Measurements from ENCODE around the gene ASIC5.
"Not testable (repeated sequence)": the region's sequence is repeated elsewhere in the genome, so short reads cannot be mapped to it uniquely, and the experiment has no call there.

ASIC5 gene

DNA sequence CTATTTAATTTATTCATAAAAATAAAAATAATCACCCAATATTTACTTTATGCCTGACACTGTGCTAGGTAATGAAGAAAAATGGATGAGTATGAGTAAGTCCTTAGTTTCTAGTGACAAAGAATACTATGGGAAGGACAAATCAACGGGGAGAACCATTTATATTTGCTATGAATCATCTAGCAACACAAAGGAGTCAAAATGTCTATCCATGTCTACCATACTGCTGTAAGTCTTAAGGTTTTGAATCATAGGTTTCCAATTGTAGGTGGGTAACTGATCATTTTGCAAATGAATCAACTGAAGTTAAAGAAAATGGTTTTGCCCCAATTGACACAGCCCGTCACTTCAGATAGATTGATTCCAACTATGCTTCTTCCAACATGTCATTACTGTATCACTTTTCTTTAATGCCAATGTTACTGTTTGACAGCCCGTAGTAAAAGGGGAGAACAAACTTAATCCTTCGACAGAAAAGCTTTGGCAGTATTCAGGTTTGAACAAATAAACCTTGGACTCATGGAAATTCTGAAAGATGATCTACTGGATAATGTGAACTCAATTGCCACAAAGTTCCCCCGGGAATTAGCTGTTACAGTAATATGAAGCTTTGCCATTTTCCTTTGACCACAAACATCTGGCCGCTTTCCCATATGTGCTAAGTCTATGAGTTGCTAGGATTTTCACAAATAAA is 40.6 kb upstream of the ASIC5 start:
- TF ChIP-seq, protein P1, sequence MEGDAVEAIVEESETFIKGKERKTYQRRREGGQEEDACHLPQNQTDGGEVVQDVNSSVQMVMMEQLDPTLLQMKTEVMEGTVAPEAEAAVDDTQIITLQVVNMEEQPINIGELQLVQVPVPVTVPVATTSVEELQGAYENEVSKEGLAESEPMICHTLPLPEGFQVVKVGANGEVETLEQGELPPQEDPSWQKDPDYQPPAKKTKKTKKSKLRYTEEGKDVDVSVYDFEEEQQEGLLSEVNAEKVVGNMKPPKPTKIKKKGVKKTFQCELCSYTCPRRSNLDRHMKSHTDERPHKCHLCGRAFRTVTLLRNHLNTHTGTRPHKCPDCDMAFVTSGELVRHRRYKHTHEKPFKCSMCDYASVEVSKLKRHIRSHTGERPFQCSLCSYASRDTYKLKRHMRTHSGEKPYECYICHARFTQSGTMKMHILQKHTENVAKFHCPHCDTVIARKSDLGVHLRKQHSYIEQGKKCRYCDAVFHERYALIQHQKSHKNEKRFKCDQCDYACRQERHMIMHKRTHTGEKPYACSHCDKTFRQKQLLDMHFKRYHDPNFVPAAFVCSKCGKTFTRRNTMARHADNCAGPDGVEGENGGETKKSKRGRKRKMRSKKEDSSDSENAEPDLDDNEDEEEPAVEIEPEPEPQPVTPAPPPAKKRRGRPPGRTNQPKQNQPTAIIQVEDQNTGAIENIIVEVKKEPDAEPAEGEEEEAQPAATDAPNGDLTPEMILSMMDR (IDR thresholded peaks at IDR 0.05), result no peak
- no peak for TF ChIP-seq ZFX (IDR thresholded peaks at IDR 0.05; ENCODE audit: borderline replicate concordance)
- H3K27ac ChIP-seq, result no peak overlapping the region

DNA sequence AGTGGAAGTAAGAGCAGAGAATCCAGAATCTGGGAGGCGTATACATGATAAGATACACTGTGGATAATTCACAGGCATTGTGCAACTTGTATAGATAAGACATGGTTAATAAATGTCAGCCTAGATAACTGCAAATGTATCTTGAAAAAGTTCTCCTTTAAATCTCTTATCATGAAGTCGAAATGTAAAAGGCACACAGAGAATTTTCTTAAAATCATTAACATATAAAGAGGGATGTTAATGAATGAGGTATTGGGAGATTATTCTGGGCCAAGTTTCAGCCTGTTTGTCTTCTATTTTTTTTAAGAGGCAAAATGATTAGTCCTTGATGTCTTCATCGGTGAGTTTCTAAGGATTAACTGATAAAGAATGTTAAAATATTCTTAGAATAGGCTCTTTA is 38.3 kb upstream of the ASIC5 start:
- no peak overlapping the region for H3K27ac ChIP-seq
- TF ChIP-seq, protein P1 (IDR thresholded peaks at IDR 0.05), result no peak
- TF ChIP-seq ZFX (IDR thresholded peaks at IDR 0.05; ENCODE audit: borderline replicate concordance), result no peak

DNA sequence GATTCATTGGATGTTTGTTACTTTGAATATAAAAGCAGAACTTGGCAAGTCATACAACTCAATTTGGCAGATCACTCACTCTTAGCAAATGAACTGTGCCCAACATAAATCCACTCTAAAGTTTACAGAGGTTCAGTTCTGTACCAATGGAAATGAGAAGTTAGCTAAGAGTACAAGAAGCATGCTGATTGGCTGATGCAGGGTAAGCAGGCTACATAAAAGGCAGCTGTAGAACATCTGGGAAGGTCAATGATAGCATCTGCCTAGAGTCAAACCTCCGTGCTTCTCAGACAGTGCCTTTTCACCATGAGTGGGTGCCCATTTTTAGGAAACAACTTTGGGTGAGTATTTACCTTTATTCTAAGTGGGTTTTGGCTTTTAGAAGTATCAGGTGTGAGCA is 37.4 kb upstream of the ASIC5 start, which contains the start of gene TDO2:
Gene TDO2 (plus strand): TSS at position 244 of the 400 bp plus-strand sequence. CDS start 63 bp downstream, at position 307.
- TF ChIP-seq ZFX (IDR thresholded peaks at IDR 0.05; ENCODE audit: borderline replicate concordance), result no peak
- TF ChIP-seq, protein P1 (IDR thresholded peaks at IDR 0.05), result no peak
- H3K27ac ChIP-seq, result no peak within 1 kb of the TSS

DNA sequence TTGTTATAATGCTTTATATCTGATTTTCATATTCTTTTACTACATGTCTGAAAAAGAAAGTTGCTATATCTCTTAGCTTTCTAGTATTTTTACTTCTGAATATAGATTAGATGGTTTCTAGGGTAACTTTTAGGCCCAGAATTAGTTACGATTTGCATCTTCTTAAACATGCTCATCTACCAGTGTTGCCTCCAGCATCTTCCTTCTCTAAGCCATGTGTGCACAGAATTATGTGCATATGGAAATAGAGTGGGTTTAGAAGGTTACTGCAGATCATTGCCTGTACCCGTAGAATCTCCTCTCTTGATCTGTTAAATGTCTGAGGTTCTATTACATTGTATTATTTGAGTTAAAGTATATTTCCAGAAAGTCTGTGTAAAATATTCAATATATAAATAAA is 34.9 kb upstream of the ASIC5 start:
- no peak for TF ChIP-seq ZFX (IDR thresholded peaks at IDR 0.05; ENCODE audit: borderline replicate concordance)
- TF ChIP-seq, protein P1 (IDR thresholded peaks at IDR 0.05), result no peak
- H3K27ac ChIP-seq, result no peak overlapping the region

DNA sequence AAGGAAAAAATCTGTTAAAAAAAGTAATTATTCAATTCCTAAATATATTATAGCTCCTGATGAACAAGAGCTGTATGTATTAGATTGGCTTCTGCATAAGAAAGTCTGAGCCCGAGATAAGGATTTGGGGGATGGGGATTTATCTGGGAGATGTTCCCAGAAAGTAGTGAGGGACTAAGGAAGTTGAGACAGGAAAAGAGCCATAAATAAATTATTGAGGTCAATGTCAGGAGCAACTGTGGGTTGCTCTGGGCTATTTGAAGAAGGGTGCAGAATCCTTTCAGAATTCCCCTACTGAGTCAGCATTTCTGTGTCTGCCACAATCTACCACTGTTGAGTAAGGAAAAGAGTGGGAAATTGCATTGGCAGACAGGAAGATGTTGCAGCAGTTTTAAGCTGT is 34.3 kb upstream of the ASIC5 start:
- no peak overlapping the region for H3K27ac ChIP-seq
- TF ChIP-seq ZFX (IDR thresholded peaks at IDR 0.05; ENCODE audit: borderline replicate concordance), result no peak
- TF ChIP-seq, protein P1 (IDR thresholded peaks at IDR 0.05), result no peak

DNA sequence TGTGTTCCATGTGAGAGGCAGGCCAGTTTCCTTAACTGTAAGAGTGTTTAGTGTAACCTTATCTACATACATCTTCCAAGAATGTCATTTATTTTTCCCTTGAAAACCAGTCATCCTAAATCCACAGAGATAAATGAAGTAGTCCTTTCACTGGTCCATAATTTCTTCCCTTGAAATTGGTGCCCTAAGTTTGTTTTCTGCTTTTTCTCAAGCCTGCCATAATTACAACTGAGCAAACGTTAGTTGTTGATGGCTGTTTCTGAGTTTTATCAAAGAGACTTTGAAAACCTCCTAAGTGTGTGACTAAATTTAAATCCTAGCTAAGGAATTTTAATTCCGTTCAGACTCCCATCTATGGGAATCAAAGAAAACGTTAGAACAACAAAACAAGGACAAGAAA is 33.8 kb upstream of the ASIC5 start:
- no peak for TF ChIP-seq ZFX (IDR thresholded peaks at IDR 0.05; ENCODE audit: borderline replicate concordance)
- TF ChIP-seq, protein P1 (IDR thresholded peaks at IDR 0.05), result no peak
- H3K27ac ChIP-seq, result no peak overlapping the region

DNA sequence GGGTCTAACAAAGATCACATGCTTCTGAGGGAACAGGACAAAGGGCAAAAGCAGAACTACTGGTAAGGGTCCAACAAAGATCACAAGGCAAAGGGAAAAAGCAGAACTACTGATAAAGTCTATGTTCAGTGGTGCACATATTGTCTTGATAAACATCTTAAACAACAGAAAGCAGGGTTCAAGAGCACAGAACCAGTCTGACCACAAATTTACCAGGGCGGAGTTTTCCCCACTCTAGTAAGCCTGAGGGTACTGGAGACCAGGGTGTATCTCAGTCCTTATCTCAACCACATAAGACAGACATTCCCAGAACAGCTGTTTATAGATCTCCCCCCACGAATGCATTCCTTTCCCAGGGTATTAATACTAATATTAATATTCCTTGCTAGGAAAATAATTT is 32.3 kb upstream of the ASIC5 start:
- H3K27ac ChIP-seq, result not testable (repeated sequence)

DNA sequence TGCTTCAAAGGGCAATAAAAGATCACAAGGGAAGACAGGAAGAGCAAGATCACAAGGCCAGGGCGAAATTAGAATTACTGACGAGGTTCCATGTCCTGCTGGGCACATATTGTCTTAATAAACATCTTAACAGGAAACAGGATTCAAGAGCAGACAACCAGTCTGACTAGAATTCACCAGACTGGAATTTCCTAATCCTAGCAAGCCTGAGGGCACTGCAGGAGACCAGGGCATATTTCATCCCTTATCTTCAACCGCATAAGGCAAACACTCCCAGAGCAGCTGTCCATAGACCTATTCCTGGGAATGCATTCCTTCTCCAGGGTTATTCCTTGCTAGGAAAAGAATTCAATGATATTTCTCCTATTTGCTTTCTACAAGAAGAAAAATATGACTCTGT is 25.0 kb upstream of the ASIC5 start:
- TF ChIP-seq, protein P1 (IDR thresholded peaks at IDR 0.05), result no peak
- TF ChIP-seq ZFX (IDR thresholded peaks at IDR 0.05; ENCODE audit: borderline replicate concordance), result no peak
- H3K27ac ChIP-seq, result no peak overlapping the region
